22Rv1 (cell line): ENCODE measurements around the gene FAT1.

Experiments
- H3K27ac ChIP-seq: fragments of 450-650 bp; 2 replicates; pipeline ENCODE4 v1.5.1; 2017
- ZFX ChIP-seq: fragments of 450-650 bp; IDR thresholded peaks from 2 replicates; pipeline ENCODE4 v1.6.1; 2017; ENCODE audit warnings: antibody characterized with exemption, borderline replicate concordance
- TF ChIP-seq, protein P1 (sequence below): fragments of 450-650 bp; IDR thresholded peaks from 2 replicates; pipeline ENCODE4 v1.5.1; 2017; ENCODE audit warnings: mild to moderate bottlenecking

The FAT1 gene

DNA sequence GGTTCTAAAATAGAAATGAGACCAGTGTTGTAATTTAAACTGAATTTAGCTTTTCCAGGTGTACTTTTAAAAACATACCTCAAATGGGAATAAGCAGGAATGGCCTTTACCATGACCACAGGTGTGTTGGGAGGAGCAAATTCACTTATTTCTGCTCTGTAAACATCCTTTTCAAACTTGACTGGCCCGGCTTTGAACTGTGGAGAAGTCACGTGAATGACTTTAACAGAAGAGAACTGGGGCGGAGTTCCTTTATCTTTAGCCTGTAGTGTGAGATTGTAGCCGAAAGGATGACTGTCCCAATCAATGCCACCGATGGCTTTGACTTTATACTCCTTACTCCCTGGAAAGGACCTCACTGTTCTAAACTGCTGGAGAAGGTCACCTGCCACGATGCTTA is 15.1 kb downstream of the FAT1 start:
- no peak for TF ChIP-seq ZFX
- TF ChIP-seq, protein P1, sequence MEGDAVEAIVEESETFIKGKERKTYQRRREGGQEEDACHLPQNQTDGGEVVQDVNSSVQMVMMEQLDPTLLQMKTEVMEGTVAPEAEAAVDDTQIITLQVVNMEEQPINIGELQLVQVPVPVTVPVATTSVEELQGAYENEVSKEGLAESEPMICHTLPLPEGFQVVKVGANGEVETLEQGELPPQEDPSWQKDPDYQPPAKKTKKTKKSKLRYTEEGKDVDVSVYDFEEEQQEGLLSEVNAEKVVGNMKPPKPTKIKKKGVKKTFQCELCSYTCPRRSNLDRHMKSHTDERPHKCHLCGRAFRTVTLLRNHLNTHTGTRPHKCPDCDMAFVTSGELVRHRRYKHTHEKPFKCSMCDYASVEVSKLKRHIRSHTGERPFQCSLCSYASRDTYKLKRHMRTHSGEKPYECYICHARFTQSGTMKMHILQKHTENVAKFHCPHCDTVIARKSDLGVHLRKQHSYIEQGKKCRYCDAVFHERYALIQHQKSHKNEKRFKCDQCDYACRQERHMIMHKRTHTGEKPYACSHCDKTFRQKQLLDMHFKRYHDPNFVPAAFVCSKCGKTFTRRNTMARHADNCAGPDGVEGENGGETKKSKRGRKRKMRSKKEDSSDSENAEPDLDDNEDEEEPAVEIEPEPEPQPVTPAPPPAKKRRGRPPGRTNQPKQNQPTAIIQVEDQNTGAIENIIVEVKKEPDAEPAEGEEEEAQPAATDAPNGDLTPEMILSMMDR: no peak

GRCh38 chr4:186707996-186708395 is 15.7 kb downstream of the FAT1 start:
- H3K27ac ChIP-seq: no peak overlapping the region
- no peak for TF ChIP-seq ZFX
- TF ChIP-seq, protein P1: no peak

More for the DNA sequence above, 15.1 kb downstream of the FAT1 start:
- H3K27ac ChIP-seq: no peak overlapping the region

GRCh38 chr4:186707574-186707973 is 16.1 kb downstream of the FAT1 start:
- TF ChIP-seq, protein P1: no peak
- TF ChIP-seq ZFX: no peak

DNA sequence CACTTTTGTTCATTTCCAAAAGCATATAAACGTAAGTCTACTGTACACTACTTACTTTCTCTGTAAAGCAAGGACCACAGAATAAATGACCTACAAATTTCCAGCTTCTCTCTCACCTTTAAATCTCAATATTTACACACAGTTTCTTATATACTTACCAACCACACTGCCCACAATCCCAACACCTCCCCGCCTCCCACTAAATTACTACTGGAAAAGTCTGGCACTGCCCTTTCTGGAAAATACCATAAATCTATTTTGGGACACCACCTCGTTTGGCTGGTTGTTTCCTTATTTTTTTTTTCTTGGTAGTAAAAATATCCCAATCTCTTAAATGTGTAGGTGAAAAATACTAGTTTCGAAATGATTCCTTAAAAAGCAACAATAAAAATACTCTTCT is 19.6 kb downstream of the FAT1 start:
- TF ChIP-seq, protein P1: no peak
- no peak for TF ChIP-seq ZFX

More at GRCh38 chr4:186707574-186707973, 16.1 kb downstream of the FAT1 start:
- no peak overlapping the region for H3K27ac ChIP-seq

DNA sequence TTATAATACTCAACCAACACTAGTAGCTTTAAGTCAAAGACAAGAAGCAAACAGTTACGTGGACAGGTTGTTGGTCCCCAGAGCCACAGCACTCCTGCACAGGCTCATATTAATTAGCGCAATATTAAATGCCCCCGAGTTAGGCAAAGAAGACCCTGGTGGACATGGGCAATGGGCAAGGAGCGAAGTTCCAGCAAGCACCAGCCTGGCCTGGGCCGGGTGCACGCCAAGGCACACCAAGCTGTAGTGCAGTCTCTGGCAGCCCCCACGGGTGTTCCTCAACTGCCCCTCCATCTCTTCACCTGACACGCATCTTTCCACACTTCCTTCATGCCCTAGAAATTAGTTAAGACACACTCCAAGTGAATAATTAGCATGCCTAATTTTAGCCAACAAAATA is 20.1 kb downstream of the FAT1 start:
- no peak for TF ChIP-seq ZFX
- TF ChIP-seq, protein P1: no peak
- no peak overlapping the region for H3K27ac ChIP-seq

More for the DNA sequence above, 19.6 kb downstream of the FAT1 start:
- H3K27ac ChIP-seq: no peak overlapping the region

DNA sequence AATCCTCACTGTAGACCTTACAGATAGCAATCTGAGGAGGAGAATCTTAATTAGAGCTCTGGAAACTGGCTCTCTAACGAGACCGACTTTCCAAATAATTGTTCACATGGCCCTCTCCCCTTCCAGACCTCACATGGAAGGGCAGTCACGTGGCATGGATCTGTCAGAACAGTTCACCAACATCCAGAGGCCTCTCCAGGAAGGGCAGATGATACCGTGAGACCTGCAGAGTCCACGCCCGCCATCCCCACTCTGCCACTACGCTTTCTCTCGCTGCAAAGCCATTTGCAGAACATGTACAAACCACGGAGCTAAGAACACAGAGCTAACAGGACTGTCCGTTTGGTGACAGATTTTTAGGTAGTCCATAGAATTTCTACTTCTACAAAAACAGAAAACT is 20.7 kb downstream of the FAT1 start:
- TF ChIP-seq, protein P1: no peak
- no peak for TF ChIP-seq ZFX
- H3K27ac ChIP-seq: no peak overlapping the region

GRCh38 chr4:186702297-186702696 is 21.4 kb downstream of the FAT1 start:
- no peak overlapping the region for H3K27ac ChIP-seq
- no peak for TF ChIP-seq ZFX
- TF ChIP-seq, protein P1: no peak
